ENCODE measurements around the gene CCDC89. TPM values are rescaled to one million over a fixed set of nuclear protein-coding genes. Genes with fewer than 3 reads are reported as not detected.
A peak's percentile ranks its signal among the peaks of the same experiment; 100 is the strongest.

Gene CCDC89
- total and polyA plus RNA-seq, 2 donors (not counting 3 experiments of a cell fraction or from before 2014, with no cell fraction given), result not detected

DNA sequence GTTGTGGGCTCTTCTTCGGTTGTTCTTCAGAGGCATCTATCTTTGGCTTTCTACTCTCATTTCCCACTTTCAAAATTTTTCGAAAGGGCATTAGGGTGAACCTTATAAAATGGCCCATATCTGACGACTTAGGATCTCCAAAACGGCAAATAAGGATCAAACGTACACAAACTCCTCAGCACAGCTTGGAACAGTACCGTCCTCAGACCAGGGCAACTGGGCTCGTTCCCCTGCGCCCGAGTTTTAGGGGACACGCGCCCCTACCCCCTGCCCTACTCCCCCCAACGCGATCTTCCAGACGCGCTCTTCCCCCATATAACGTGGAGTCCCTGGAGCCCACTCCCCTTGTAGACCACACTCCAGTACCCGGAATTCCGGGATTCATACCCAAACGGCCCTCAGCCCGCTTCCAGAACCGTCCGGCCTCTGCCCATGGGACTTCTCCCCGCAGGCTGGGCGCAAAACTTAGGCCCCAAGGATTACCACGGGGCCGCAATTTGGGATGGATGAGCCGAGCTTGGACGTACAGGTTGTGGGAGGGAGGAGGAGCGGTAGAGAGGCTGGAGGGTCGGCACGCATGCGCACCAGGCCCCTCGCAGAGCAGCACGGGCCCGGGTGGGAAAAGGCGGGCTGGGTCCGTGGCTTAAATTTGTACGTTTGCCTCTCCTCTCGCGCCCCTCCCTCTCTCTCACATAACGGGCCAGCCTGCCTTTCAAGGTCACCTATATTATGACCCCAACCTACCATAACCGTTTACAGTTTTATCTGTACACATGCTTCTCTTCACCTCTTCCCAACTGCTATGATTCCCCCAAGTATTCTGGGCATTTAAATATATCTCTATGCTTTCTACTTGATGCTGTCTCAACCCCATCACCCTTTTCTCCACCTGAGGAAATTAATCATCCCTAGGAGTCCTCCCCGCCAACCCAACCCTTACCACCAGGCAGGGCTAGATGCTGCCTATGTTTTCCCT, 3.4 kb downstream of the CCDC89 start:
- peak; percentile 74 for FAIRE-seq
- POLR2A ChIA-PET, result interaction anchor here (0.5 kb wide), 1 partner anchor 164 kb away, joined by 3 read pairs; no protein-coding TSS in a partner anchor
- Histone ChIP-seq H3K9me1 (replicated peaks; ENCODE audit: control insufficient read depth, extremely low read depth, insufficient read depth, low read length) (no peaks in the 10 kb centered on the region), H3K9me3 (replicated peaks; ENCODE audit: control insufficient read depth, insufficient read depth, low read length) (no peaks in the 10 kb centered on the region), H4K20me1 (replicated peaks; ENCODE audit: control insufficient read depth, extremely low read depth, insufficient read depth, low read length) (no peaks in the 10 kb centered on the region), H3K4me2 (ENCODE audit: insufficient read depth, low read length) (peak overlapping the region; percentile 80), H3K4me3 (replicated peaks in 1 of 3; ENCODE audit: insufficient read depth in 1 of 3, low read depth in 1 of 3, low read length in 3 of 3) (peak overlapping the region; percentile 46 to 68 (median 66)), H3K79me2 (ENCODE audit: control insufficient read depth, insufficient read depth, low read length) (no peaks in the 10 kb centered on the region), H3K27me3 (ENCODE audit: control insufficient read depth in 2 of 2, insufficient read depth in 2 of 2, low read length in 2 of 2) (peaks cover 9 to 25% of the 10 kb centered on the region in 2 experiments), H3K36me3 (ENCODE audit: control insufficient read depth in 2 of 2, extremely low read depth in 1 of 2, insufficient read depth in 2 of 2, low read length in 2 of 2) (no peaks in the 10 kb centered on the region), H2AFZ (ENCODE audit: low read depth, low read length) (peak overlapping the region; percentile 97), H3K27ac (ENCODE audit: insufficient read depth, low read depth, low read length) (peak overlapping the region; percentile 15), H3K9ac (replicated peaks; ENCODE audit: extremely low read depth, insufficient read depth, low read length) (peak overlapping the region; percentile 58), H3K4me1 (ENCODE audit: control insufficient read depth, extremely low read depth, insufficient read depth, low read length) (peaks cover 4% of the 10 kb centered on the region)
- TF ChIP-seq POLR2A (IDR thresholded peaks at IDR 0.05; ENCODE audit: low read depth, low read length) (peak; percentile 44), EZH2 (IDR thresholded peaks at IDR 0.05; ENCODE audit: borderline replicate concordance, low read depth, low read length, severe bottlenecking) (no peak)
- dilution Hi-C loops (cut with MboI; ENCODE audit: extremely low pct_ligation_motif_present, low sequenced_read_pairs) (no loop called here), intact Hi-C loops (cut with micrococcal nuclease) (loop anchor here (1.0 kb wide), 1 partner anchor 17 kb away; the partner anchor contains the start of gene CREBZF)
- BruUV-seq (replicated peaks), result no TSS peak
- CTCF ChIA-PET, result interaction anchor here (1.0 kb wide), 1 partner anchor 55 kb away, joined by 3 read pairs; no protein-coding TSS in a partner anchor
- peak; percentile 57 for DNase-seq (ENCODE audit: low read depth, low spot score)

DNA sequence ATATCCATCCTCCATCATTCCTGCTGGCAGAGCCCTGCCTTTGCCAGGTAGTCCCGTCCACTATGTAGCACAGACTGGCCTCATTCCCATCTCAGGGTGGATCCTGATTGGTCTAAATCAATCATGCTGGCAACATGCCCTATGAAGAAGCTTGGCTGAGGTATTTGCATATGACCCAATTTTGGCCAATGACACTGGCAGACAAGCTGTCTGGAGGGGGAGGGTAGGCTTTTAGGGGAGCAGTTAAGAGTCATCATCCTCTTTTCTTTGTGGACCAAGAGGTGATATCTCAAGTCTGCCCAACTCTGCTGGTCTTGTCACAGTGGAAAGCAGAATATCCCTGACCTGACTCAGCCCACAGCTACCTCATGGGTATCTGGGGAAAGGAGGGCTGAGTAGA, 5.1 kb downstream of the CCDC89 start:
- no TSS peak for BruUV-seq (replicated peaks)
- H3K27ac ChIP-seq (ENCODE audit: insufficient read depth, low read depth, low read length), result no peak overlapping the region
- H3K4me2 ChIP-seq (ENCODE audit: insufficient read depth, low read length), result no peak overlapping the region
- DNase-seq (ENCODE audit: low read depth, low spot score) (no peak), FAIRE-seq (no peak)
- dilution Hi-C loops (cut with MboI; ENCODE audit: extremely low pct_ligation_motif_present, low sequenced_read_pairs), result no loop called here
- H4K20me1 ChIP-seq (replicated peaks; ENCODE audit: control insufficient read depth, extremely low read depth, insufficient read depth, low read length), result no peaks in the 10 kb centered on the region
- no peak for TF ChIP-seq GATA2 (IDR thresholded peaks at IDR 0.05; ENCODE audit: insufficient read depth, insufficient read length, low read depth, low read length)
- TF ChIP-seq FOS (IDR thresholded peaks at IDR 0.05; ENCODE audit: borderline replicate concordance, insufficient read depth, low read length), result no peak
- no peak for TF ChIP-seq JUN (IDR thresholded peaks at IDR 0.05; ENCODE audit: borderline replicate concordance, insufficient read depth, insufficient read length, low read depth)
- TF ChIP-seq, protein P1, sequence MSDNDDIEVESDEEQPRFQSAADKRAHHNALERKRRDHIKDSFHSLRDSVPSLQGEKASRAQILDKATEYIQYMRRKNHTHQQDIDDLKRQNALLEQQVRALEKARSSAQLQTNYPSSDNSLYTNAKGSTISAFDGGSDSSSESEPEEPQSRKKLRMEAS (IDR thresholded peaks at IDR 0.05; ENCODE audit: insufficient read depth, insufficient read length), result no peak
- TF ChIP-seq, protein P2, sequence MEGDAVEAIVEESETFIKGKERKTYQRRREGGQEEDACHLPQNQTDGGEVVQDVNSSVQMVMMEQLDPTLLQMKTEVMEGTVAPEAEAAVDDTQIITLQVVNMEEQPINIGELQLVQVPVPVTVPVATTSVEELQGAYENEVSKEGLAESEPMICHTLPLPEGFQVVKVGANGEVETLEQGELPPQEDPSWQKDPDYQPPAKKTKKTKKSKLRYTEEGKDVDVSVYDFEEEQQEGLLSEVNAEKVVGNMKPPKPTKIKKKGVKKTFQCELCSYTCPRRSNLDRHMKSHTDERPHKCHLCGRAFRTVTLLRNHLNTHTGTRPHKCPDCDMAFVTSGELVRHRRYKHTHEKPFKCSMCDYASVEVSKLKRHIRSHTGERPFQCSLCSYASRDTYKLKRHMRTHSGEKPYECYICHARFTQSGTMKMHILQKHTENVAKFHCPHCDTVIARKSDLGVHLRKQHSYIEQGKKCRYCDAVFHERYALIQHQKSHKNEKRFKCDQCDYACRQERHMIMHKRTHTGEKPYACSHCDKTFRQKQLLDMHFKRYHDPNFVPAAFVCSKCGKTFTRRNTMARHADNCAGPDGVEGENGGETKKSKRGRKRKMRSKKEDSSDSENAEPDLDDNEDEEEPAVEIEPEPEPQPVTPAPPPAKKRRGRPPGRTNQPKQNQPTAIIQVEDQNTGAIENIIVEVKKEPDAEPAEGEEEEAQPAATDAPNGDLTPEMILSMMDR (IDR thresholded peaks at IDR 0.05; ENCODE audit: extremely low read depth in 1 of 2, insufficient read depth in 1 of 2, low read depth in 1 of 2, low read length in 2 of 2), result no peak
- peaks cover 4% of the 10 kb centered on the region for H3K4me1 ChIP-seq (ENCODE audit: control insufficient read depth, extremely low read depth, insufficient read depth, low read length)
- H3K4me3 ChIP-seq (replicated peaks in 1 of 3; ENCODE audit: insufficient read depth in 1 of 3, low read depth in 1 of 3, low read length in 3 of 3), result no peak overlapping the region
- ChIA-PET CTCF (interaction anchor here (1.0 to 2.4 kb wide), 5 partner anchors 12 to 174 kb away, joined by 3 to 10 read pairs (median 4); partner anchors contain the start of gene CCDC83), POLR2A (no interaction called here)
- H3K27me3 ChIP-seq (ENCODE audit: control insufficient read depth in 2 of 2, insufficient read depth in 2 of 2, low read length in 2 of 2), result peaks cover 11 to 32% of the 10 kb centered on the region in 2 experiments
- no peaks in the 10 kb centered on the region for H3K79me2 ChIP-seq (ENCODE audit: control insufficient read depth, insufficient read depth, low read length)
- no peaks in the 10 kb centered on the region for H3K9me3 ChIP-seq (replicated peaks; ENCODE audit: control insufficient read depth, insufficient read depth, low read length)
- H2AFZ ChIP-seq (ENCODE audit: low read depth, low read length), result no peak overlapping the region
- no peak overlapping the region for H3K9ac ChIP-seq (replicated peaks; ENCODE audit: extremely low read depth, insufficient read depth, low read length)
- no peaks in the 10 kb centered on the region for H3K36me3 ChIP-seq (ENCODE audit: control insufficient read depth in 2 of 2, extremely low read depth in 1 of 2, insufficient read depth in 2 of 2, low read length in 2 of 2)
- H3K9me1 ChIP-seq (replicated peaks; ENCODE audit: control insufficient read depth, extremely low read depth, insufficient read depth, low read length), result no peaks in the 10 kb centered on the region
- intact Hi-C loops (cut with micrococcal nuclease), result no loop called here

Data from endothelial cell of umbilical vein (primary cell).